Tibial nerve (tissue), 3 donors: ENCODE data around the gene HERC6.
"Not testable (repeated sequence)": the region's sequence is repeated elsewhere in the genome, so short reads cannot be mapped to it uniquely, and the experiment has no call there.

Experiments
- POLR2A ChIP-seq, 2 donors: fragments of 450-650 bp; IDR thresholded peaks; one replicate each; pipeline ENCODE4 v1.6.1; 2017; ENCODE audit warnings: antibody characterized with exemption in 2 of 2, mild to moderate bottlenecking in 2 of 2, moderate library complexity in 2 of 2
- TF ChIP-seq, protein P1 (sequence below), 5 experiments: fragments of 200-600 bp in 3 of 5; fragments of 450-650 bp in 2 of 5; sonication (generic) in 3 of 5; IDR thresholded peaks; one replicate each; pipeline ENCODE4 v1.5.1; 2016 to 2019; ENCODE audit warnings: antibody characterized with exemption in 5 of 5, mild to moderate bottlenecking in 3 of 5, moderate library complexity in 2 of 5

DNA sequence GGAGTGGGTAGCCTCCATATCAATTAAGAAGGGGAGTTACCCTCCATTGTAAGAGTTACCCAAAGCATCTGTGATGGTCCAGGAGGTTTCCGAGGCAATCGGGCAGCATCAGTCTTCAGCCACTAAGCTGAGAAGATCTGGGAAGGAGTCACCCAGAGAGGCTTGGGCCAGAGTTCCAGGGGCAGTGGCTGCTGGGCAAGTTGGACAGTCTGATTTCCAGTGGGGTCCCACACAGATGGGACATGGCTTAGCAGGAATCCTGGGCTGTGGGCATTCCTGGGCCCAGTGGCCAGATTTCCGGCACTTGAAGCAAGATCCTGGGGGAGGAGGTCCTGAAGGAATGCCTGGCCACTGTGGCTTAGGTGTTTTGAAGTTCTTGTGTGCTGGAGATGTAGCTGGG lies 31.8 kb upstream of the HERC6 start:
- TF ChIP-seq, protein P1, sequence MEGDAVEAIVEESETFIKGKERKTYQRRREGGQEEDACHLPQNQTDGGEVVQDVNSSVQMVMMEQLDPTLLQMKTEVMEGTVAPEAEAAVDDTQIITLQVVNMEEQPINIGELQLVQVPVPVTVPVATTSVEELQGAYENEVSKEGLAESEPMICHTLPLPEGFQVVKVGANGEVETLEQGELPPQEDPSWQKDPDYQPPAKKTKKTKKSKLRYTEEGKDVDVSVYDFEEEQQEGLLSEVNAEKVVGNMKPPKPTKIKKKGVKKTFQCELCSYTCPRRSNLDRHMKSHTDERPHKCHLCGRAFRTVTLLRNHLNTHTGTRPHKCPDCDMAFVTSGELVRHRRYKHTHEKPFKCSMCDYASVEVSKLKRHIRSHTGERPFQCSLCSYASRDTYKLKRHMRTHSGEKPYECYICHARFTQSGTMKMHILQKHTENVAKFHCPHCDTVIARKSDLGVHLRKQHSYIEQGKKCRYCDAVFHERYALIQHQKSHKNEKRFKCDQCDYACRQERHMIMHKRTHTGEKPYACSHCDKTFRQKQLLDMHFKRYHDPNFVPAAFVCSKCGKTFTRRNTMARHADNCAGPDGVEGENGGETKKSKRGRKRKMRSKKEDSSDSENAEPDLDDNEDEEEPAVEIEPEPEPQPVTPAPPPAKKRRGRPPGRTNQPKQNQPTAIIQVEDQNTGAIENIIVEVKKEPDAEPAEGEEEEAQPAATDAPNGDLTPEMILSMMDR (IDR thresholded peaks at IDR 0.05), result not testable (repeated sequence)
- not testable (repeated sequence) for TF ChIP-seq POLR2A (IDR thresholded peaks at IDR 0.05)
